Effector memory CD4-positive, alpha-beta T cell (primary cell): Measurements from ENCODE around the gene SBF1.

Source experiments
- DNase-seq, 3 donors: peaks; one replicate each; pipeline ENCODE4 v3.0.0-alpha.2; 2020
- H3K27ac ChIP-seq: 2 replicates; pipeline ENCODE4 v1.7.0; 2013; ENCODE audit warnings: mild to moderate bottlenecking, low read length, moderate library complexity; ENCODE audit not compliant: insufficient read depth, poor library complexity, severe bottlenecking
- H3K27me3 ChIP-seq: replicated peaks from 2 replicates; pipeline ENCODE4 v1.7.0; 2013; ENCODE audit warnings: mild to moderate bottlenecking, low read length; ENCODE audit not compliant: insufficient read depth, control insufficient read depth, poor library complexity, severe bottlenecking
- H3K36me3 ChIP-seq: 2 replicates; pipeline ENCODE4 v1.7.0; 2013; ENCODE audit warnings: mild to moderate bottlenecking, low read length, moderate library complexity; ENCODE audit not compliant: control insufficient read depth, insufficient read depth
- H3K4me1 ChIP-seq: 2 replicates; pipeline ENCODE4 v1.7.0; 2013; ENCODE audit warnings: low read length, mild to moderate bottlenecking; ENCODE audit not compliant: control insufficient read depth, insufficient read depth, poor library complexity, severe bottlenecking
- H3K4me3 ChIP-seq: 2 replicates; pipeline ENCODE4 v1.7.0; 2013; ENCODE audit warnings: low read length, low read depth, mild to moderate bottlenecking; ENCODE audit not compliant: insufficient read depth, poor library complexity, severe bottlenecking
- H3K9me3 ChIP-seq: 2 replicates; pipeline ENCODE4 v1.7.0; 2013; ENCODE audit warnings: mild to moderate bottlenecking, low read length, moderate library complexity; ENCODE audit not compliant: control insufficient read depth

The SBF1 gene

GRCh38 chr22:50459016-50459415 is 15.8 kb downstream of the SBF1 start:
- H3K27ac ChIP-seq, result no peak overlapping the region
- no peaks in the 10 kb centered on the region for H3K4me1 ChIP-seq
- no peak overlapping the region for H3K4me3 ChIP-seq
- H3K27me3 ChIP-seq, result no peaks in the 10 kb centered on the region
- DNase-seq, result no peak
- no peaks in the 10 kb centered on the region for H3K9me3 ChIP-seq
- peaks cover 95% of the 10 kb centered on the region for H3K36me3 ChIP-seq

GRCh38 chr22:50456466-50457234 is 18.2 kb downstream of the SBF1 start:
- no peak for DNase-seq
- Histone ChIP-seq H3K4me1 (no peaks in the 10 kb centered on the region), H3K36me3 (peaks cover 79% of the 10 kb centered on the region), H3K27me3 (no peaks in the 10 kb centered on the region), H3K27ac (no peak overlapping the region), H3K9me3 (no peaks in the 10 kb centered on the region), H3K4me3 (no peak overlapping the region)

DNA sequence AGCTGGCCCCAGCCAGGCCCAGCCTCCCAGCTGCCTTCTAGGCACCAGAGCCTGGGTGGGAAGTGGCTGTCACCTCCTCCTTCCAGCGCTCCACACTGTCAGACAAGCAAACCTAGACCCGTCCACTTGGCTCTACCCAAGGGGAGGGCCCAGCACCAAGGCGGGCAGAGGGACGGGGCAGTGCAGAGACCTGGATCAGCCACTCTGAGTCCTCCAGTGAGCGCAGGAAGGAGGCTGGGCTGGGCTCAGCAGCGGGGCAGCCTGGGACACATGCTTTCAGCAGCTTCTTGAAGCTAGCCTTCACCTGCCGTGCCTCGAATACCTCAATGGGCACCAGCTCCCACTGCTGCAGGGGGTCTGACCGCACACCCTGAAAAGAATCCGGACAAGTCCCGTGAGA is 18.8 kb downstream of the SBF1 start:
- peaks cover 73% of the 10 kb centered on the region for H3K36me3 ChIP-seq
- no peaks in the 10 kb centered on the region for H3K9me3 ChIP-seq
- H3K27ac ChIP-seq, result no peak overlapping the region
- no peak for DNase-seq
- H3K27me3 ChIP-seq, result no peaks in the 10 kb centered on the region
- no peak overlapping the region for H3K4me3 ChIP-seq
- no peaks in the 10 kb centered on the region for H3K4me1 ChIP-seq

- no peaks in the 10 kb centered on the region for H3K9me3 ChIP-seq
- H3K4me1 ChIP-seq, result no peaks in the 10 kb centered on the region
- no peaks in the 10 kb centered on the region for H3K27me3 ChIP-seq
- H3K27ac ChIP-seq, result no peak overlapping the region
- H3K36me3 ChIP-seq, result peaks cover 69% of the 10 kb centered on the region
- H3K4me3 ChIP-seq, result no peak overlapping the region
- no peak for DNase-seq
Observed at GRCh38 chr22:50455201-50455600, 19.6 kb downstream of the SBF1 start.

DNA sequence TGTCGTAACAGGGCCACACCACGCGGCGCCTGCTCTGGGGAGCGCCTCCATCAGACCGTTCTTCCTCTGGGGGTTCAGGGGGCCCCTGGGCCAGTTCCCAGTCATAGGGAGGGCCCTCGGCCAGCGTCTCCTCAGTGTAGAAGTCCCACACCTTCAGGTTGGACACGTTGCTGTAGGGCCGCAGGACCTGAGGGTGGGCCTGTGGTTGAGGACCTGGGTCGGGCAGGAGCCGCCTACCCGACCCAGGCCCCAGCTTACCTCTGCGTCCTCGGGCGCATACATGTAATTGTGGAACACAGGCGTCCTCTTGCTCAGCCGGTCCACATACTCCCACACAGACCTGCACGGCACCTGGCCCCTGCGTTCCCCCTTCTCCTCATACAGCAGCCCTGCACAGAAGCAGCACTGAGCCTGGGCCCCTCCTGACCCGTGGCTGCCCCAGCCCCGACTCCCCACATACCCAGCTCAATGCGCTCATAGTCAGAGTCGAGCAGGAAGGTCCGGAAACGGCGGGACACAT is 20.2 kb downstream of the SBF1 start:
- peaks cover 69% of the 10 kb centered on the region for H3K36me3 ChIP-seq
- H3K27me3 ChIP-seq, result no peaks in the 10 kb centered on the region
- H3K4me3 ChIP-seq, result no peak overlapping the region
- H3K27ac ChIP-seq, result no peak overlapping the region
- DNase-seq, result no peak
- H3K9me3 ChIP-seq, result no peaks in the 10 kb centered on the region
- H3K4me1 ChIP-seq, result no peaks in the 10 kb centered on the region

GRCh38 chr22:50452649-50453048 is 22.2 kb downstream of the SBF1 start:
- Histone ChIP-seq H3K27me3 (no peaks in the 10 kb centered on the region), H3K9me3 (no peaks in the 10 kb centered on the region), H3K27ac (no peak overlapping the region), H3K36me3 (peaks cover 66% of the 10 kb centered on the region), H3K4me1 (peaks cover 4% of the 10 kb centered on the region), H3K4me3 (no peak overlapping the region)
- DNase-seq, result no peak

GRCh38 chr22:50447576-50448551 is 27.0 kb downstream of the SBF1 start:
- Histone ChIP-seq H3K4me1 (peaks cover 17% of the 10 kb centered on the region), H3K4me3 (no peak overlapping the region), H3K36me3 (peaks cover 43% of the 10 kb centered on the region), H3K27me3 (no peaks in the 10 kb centered on the region), H3K27ac (no peak overlapping the region), H3K9me3 (no peaks in the 10 kb centered on the region)
- no peak for DNase-seq

DNA sequence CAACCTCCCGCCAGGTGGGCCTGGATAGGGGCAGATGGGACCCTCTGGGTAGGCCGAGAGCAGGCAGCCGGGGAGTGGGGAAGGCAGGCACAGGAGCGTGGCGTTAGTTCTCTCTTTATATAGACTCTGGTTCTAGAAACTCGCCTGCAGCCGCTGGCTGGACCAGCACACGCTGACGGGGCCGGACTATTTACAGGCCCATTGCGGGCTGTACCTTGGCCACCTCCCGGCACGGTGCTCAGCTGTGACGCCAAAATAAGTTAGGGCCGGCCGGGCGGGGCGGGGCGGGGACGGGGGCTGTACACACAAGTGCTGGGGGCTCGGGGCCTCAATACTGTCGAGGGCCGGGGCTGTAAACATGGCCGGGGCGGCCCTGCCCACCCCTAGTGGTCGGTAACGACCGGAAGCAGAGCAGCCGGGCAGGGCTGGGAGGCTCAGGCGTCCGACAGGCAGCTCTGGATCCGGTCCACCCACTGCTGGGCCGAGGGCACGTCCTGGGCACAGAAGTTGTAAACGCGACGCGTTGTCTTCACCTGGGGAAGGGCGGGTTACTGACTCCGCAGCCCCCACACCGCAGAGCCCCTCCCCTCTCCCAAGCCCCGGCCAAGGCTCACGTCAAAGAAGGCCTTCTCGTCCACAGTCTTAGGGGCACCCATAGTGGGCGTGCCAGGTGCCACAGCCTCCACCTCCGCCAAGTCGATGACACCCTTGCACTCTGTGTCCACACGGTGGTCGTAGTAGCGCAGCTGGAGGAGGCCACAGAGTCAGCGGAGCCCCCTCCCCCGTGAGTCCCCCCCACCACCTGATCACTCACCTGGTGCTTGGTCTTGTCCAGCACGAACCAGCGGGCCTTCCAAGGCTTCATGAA is 27.9 kb downstream of the SBF1 start:
- Histone ChIP-seq H3K4me1 (peaks cover 17% of the 10 kb centered on the region), H3K36me3 (peaks cover 43% of the 10 kb centered on the region), H3K27ac (no peak overlapping the region), H3K27me3 (no peaks in the 10 kb centered on the region), H3K9me3 (no peaks in the 10 kb centered on the region), H3K4me3 (no peak overlapping the region)
- no peak for DNase-seq

DNA sequence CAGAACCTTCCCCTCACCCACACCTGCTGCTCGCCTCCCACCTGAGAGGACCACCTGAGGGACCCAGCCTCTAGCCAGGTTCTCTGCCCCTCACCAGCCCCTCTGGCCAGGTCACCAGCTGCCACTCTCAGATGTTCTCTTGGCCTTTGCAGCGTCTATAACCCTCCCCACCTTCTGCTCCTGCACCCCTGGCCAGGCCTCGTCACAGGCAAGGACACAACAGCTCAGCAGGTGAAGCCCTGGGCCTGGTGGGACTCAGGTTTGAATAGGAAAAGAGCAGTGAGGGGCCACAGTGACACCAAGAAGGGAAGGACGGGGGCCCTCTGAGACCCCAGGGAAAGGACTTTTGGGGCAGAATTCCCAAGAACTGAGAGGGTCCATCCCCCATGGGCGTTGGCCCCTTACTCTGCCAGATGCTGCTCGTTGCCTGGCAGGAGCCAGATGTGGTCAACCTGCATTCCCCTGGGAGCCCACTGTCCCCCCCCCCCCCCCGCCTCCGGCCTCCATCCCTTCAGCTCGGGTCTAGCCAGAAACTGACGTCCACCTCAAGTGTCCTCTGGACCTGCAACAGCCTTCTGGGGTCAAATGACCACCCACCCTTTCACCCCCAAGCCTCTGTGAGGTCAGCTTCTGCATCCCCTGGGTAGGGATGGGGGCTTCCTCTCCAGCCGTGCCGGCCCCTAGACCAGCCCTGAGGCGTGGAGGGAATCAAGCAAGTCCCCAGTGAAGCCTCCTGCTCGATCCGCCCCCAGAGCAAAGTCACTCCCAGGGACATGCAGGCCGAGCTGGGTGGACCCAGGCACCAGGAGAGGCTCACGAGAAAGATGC is 28.7 kb downstream of the SBF1 start:
- Histone ChIP-seq H3K4me1 (peaks cover 17% of the 10 kb centered on the region), H3K27ac (peak overlapping the region; percentile 37), H3K36me3 (peaks cover 43% of the 10 kb centered on the region), H3K4me3 (no peak overlapping the region), H3K9me3 (no peaks in the 10 kb centered on the region), H3K27me3 (no peaks in the 10 kb centered on the region)
- no peak for DNase-seq
